SHP77 treated with DMSO at 0.1 percent for 48 hours (cell line): ENCODE measurements around the gene CDH13.

Experiments
- DNase-seq: peaks from one replicate; lab custom pipeline; 2025; lab: John Stamatoyannopoulos, UW

CDH13 gene

DNA sequence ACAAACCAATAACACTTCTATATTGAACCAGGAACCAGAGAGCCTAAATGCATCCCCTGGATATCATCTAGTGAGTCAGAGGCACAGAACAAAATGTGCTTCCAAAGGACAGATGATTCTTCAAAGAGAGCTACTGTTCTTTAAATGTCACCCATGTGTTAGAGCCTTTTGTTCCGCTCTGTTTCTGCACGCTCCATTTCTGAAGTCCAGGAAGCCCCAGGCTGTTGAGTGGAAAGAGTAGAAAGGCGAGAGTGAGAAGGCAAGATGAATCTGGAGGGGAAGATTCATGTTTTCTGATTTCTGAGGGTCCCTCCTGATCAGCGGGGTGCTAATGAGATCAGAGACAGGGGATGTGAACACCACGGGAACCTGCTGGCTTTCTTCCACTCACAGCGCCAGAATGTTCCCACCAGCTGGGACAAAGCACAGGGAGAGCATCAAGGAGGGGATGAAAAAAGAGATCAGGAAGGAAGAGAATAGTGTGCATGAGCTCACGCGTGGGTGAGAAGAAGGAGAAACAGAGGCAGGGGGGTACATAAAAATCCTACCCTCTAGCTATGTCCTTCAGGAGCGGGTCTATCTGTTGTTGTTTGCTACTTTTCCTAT lies 621.1 kb downstream of the CDH13 start:
- DNase-seq: no peak

DNA sequence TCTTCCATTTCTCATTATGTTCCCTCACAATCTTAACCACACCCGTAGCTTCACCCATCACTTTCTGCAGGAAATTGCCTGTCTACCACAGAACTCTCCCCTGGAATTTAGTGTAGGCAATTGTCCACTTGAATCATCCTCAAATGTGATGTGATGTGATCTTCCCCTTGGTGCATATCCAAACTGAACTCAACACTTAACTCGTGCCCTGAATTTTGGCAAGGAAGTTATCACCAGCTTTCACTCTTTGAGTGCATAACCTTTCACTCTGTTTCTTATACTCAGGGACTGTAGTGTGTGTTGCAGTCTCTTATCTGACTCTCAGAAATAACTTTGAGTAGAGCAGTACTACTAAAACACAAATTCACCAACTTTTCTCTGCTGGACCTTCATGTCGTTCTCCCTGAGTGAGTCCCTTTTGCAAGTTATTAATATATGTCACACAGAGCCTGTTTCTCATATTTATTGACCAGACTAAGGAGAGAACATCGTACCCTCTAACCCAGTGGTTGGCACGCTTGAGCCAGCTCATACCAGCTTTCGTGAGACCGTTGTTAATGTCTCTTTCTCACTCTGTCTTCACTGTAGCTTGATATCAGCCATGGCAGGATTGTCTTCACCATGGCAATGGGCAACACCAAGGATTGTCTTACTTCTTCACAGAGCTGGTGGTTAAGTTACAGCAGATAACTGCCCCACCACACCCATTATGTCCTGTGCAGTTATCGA lies 622.1 kb downstream of the CDH13 start:
- DNase-seq: no peak

DNA sequence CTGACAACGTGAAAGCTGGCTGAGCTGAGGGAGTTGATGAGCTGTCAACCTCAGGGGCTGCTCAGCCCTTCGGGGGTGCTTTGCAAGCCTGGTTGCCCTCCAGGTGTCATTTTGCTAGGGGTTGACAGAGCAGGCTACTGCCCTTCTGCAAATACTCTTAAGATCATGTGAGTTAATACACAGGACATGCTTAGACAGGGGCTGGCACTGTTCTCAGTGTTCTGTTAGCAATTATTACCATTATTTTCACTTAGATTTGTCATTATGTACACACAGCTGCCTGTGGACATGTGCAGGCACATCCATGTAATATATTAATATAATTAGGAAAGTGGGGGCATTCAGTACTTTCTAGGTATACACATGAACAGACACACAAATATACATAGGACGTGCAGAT lies 626.8 kb downstream of the CDH13 start:
- no peak for DNase-seq

DNA sequence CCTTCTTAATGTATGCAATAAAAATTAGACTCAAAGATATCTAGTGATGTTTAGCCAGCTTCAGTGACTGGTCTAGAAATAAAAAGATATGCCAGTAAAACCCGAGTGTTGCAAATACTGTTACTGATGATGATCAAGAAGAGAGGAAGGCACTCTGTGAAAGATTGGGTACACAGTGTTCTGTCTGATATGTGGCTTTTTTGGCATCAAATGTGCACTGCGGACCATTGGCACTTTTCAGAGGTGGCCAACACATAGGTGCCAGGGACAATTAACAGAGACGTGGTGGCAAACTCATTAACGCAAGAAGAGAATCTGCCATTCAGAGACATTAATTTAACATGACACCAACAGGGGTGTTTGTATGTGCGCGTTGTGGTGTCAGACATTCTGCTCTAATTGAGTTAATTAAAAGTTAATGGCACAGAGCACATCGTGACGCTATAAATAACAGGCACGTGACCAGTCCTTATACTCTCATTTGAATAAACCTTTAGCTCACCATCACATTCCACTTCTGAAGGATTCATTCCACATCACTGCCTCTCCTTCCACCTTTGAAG lies 631.7 kb downstream of the CDH13 start:
- DNase-seq: no peak

DNA sequence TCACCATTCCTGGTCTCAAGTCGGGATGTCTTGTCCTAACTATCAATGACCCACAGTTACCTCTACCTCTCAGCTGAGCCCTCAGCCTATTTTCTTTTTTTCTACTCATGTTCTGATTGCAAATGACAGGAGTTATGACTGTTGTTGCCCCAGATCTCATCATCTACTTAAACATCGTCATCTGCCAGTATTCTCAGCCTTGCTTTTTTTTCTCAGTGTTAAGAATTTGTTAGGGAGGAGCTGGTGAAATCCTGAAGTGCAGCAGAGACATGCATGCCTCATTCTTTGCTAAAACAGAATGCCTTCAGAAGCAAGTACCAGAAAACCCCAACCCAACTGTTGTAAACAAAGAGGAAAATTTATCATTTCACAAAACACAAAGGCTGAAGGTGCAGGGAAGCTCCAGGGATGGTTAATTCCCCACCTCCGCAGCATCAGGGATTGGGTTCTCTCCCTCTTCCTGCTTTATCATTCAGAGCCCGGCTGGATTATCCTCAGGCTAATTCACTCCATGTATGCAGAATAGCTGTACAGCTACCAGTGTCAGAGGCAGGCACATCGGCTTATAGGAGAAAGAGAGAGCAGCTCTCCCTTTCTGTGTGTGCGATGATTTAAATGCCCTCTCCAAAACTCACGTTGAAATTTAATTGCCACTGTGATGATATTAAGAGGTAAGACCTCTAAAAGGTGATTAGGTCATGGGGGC lies 640.2 kb downstream of the CDH13 start:
- no peak for DNase-seq

DNA sequence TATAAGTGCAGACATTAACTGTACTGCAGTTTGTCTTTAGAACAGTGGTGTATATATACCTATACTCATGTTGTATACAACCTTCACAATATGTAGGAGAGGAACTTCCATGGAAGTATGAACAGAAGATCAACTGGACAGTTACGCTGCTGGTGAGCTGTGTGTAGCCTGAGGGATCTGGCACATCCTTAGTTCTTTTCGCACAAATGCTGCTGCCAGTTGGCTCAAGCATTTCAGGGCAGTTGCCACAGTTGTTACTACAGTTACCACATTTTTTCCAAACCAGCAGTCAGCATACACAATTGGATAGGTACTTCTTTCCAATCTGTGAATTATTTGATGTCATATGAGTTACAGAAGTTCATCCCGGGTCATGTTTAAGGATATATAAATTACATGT lies 641.4 kb downstream of the CDH13 start:
- no peak for DNase-seq

DNA sequence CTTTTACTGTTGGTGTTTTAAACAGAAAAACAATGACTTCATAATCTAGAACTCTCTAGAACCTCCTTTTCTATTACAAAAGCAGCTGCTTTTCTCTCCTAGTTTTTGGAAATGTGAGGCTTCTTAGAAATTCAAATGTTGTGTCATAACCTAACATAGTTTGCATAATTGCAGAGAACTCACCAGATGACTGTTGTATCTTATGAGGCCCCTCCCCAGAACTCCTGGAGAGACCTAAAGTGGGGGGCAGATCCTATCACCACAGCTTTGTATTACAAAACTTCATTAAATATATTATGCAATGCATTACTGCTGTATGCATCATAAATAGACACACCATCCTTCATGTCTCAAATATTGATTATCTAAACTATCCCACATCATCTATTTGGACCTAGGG lies 642.3 kb downstream of the CDH13 start:
- DNase-seq: no peak

DNA sequence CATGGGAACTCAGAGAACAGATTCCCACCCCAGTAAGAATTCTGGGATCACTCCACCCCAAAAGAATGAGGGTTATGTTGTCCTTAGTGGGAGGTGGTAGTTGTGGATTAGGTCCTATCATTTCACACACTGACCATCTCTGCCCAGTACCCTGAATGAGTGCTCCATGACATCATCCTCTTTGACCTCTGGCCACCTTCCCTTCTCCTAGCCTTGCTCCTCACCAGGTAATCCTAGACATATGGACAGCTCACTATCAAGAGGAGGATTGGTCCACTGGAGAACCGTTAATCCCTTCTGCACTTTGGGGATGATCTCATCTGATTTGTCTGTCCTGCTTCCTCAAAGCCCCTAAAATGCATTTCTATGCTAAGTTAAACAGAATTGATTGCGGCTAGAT lies 642.8 kb downstream of the CDH13 start:
- DNase-seq: no peak

DNA sequence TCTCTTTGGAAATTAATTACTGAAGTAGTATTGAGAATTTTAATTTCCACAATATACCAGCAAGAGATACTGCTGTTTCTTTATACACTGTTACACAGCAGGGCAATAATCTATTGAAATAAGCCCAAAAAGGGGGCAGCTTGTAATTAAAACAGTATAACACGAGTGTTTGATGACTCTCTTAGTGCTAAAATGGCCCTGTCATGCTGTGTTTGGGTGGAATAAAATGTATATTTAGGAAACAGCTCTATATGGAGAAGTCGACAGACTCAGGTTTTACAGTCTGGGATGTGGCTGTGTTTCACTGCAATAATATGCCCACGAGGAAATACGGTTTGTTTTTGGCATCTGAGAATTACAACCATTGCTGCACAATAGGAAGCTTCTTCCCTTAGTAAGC lies 643.3 kb downstream of the CDH13 start:
- no peak for DNase-seq

DNA sequence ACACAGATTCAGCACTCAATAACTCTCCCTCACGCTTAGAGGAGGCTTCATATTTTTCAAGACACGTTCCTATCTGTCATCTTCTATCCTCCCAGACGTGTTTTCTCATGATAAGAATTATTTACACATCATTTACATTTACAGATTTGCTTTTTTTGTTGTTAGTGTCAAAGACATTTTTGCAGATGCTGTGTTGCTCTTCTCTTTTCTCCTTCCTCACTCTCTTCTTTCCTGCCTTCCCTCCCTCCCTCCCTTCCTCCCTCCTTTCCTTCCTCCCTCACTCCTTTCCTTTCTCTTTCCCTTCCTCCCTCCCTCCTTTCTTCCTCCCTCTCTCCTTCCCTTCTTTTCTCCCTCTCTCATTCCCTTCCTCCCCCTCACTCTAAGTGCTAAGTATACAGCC lies 643.9 kb downstream of the CDH13 start:
- no peak for DNase-seq

DNA sequence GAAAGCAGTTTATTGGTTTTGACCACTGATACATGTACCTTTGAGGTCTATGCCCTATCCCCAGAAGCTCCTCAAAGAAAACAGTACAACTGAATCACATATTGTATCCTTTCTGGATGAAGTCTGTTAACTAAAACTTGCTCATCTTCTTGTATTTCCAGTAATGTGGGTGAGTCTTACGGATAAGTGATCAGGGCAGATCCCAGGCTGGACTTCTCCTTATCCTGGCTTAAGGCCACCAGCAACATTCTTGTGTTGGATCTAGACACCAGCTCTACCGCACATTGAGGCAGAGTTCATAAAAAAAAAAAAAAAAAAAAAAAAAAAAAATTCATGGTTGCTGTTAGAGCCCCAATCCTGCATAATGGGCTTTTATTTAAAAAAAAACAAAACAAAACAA lies 644.4 kb downstream of the CDH13 start:
- DNase-seq: no peak

DNA sequence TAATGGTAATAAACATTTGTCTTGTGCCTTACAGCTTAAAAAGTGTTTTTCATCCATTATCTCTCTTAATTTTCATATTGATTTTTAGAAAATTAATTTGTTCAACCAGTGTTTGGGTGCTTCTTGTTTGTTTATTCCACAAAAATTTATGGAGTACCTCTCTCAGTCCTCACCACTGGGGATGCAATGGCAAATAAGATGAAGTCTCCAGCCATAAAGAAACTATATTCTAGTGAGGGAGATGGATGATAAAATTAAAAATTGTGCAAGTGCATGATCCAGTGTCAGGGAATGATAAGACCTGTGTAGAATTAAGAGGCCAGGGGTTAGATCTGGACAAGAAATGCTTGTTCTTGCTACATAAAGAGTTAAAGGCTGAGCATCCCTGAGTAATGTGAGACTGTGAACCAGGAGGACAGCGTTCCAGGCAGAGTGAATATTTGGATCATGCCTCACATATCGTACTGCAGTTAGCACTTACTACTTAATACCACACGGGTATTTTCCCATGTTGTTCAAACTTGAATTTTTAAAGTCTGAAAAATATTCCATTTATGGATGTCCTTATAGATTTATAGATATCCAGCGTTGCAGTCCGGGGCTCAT lies 645.3 kb downstream of the CDH13 start:
- no peak for DNase-seq

DNA sequence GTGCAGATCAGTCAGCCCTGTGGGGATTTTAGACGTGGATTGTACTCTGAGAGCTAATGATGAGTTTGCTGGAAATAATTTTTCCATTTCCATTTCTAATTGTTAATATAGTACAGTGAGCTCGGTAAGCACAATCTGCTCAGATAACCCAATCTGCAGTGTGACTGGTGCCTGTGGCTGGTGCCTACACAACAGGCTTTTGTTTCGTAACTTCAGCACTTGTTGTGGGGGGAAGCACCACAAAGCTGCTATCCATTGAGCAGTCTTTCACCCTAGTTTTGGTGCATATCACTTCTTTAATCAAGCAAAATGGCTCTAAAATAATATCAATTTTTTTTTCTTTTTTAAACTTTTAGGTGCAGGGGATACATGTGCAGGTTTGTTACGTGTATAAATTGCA lies 646.1 kb downstream of the CDH13 start:
- no peak for DNase-seq

DNA sequence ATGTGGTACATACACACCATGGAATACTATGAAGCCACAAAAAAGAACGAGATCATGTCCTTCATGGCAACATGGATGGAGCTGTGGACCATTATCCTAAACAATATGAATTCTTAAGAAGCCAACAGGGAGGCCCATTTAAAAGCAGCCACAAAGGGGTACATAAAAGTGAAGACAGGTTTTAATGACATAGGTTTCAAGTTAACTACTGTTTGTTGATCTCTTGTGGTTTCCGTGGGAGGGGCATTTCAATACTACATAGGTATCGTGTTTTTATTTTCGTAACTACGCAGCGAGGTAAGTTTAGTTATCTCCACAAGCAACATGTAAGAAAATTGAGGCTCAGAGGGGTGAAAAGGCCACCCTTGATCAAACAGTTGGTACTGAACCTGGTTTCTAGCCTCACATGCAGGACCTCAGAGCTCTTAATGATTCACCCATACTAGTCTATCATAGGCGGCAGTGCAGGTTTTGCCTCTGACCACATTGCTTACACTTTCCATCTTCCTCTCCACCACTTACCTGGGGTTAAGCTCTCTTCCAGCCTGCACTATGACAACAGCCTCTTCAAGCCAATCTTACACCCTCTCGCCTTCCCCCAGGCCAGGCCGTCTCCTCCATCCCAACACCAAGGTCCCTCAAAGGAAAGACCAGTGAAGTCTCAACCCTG lies 646.9 kb downstream of the CDH13 start:
- no peak for DNase-seq

DNA sequence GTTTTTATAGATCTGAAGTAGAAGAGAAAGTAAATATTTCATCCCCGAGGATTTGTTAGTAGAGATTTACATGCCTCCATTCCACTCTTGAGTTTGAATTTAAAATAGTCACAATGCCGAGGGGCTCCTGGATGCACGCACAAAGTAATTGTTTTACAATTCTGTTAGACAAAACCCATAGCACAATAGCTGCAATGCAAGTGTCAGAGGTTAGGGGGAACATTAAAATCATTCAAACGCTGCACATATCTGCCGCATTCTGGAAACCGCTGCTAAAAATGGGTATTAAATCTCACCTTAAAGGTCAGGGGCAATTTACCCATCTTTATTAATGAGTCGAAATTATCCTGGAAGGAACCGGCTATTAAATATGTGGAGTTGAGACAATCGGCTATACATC lies 652.5 kb downstream of the CDH13 start:
- DNase-seq: no peak

DNA sequence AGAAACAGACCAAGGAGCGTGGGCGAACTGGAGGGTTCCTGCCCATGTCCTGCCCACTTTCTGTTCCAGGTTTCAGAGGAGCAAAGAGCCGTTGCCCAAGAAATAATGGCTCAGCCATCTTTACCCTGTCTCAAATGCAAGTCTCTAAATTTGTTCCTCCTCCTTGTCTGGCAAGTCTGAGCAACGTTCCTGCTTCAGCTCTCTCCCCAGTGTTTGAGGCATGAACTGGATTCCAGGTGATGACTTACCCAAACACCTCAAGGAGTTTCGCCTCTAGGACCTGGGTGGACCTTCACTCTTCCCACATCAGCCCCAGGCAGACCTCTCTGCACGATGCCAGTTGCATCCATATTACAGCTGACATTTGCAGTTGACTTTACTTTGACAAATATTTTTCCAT lies 659.2 kb downstream of the CDH13 start:
- DNase-seq: no peak

DNA sequence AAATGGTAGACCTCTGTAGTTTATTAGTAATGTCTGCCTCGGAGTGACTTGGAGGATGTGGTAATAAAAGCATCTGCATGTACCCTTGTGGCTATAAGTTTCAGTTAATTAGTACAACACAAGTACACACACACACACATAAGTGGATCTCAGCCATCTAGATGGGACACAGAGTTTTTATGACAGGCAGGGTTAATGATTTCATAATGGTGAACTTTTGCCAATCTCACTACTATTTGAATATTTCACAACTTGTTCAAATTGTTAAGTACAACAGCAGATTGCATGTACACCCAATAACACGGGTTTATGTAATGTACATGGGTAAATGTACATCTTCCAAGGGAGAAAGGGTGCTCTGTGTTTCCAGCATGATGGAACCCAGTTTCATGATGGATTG lies 669.7 kb downstream of the CDH13 start:
- DNase-seq: no peak

DNA sequence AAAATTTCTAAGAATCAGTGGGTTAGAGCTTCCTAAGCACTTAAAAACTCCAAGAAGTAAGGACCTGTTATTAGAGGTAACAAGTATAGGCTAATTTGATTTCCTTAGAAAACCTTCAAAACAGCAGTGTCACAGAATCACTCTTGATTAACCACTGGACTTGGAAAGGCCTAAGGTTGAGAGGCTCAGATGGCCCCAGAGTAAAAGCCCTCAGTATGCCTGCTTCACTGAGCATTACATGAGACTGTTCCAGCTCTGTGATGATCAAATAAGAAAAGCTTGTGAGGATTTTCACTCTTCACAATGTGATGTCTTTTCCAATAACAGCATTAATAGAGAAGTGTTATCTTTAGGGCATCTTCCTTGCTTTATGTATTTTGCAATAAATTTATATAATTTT lies 671.8 kb downstream of the CDH13 start:
- DNase-seq: no peak

DNA sequence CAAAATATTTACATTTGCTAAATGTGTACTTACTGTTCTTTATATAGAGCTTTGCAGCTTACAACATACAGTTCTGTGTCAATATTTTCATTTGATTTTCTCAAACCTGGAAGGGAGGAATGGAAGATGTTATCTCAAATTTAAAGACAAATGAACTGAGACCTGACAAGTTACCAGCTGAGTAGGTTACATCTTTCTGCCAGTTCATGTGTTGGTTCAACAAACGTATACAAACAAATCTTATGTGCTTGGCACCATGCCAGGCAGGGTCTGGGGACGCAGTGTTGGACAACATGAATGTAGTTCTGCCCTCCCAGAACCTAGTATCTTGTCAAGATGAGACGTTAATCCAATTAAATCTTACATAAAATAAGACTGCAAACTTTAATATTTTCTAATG lies 673.6 kb downstream of the CDH13 start:
- no peak for DNase-seq

DNA sequence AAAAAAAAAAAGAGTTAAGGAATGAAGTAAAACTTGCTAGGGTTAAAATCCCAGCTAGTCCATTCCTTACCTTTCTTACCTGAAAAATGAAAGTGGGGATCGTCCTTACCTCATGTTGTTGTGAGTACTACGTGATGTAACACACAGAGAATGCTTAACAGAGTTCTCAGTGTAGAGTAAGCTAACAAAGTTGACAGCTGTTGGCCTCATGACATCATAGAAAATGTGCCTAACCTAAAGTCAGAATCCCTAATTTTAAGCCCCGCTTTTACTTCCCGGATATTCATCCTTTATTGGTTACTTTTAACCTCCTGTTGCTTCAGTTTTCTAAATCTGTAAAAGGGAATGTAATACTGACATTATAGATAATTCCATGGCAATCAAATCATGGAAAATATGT lies 675.2 kb downstream of the CDH13 start:
- DNase-seq: no peak

DNA sequence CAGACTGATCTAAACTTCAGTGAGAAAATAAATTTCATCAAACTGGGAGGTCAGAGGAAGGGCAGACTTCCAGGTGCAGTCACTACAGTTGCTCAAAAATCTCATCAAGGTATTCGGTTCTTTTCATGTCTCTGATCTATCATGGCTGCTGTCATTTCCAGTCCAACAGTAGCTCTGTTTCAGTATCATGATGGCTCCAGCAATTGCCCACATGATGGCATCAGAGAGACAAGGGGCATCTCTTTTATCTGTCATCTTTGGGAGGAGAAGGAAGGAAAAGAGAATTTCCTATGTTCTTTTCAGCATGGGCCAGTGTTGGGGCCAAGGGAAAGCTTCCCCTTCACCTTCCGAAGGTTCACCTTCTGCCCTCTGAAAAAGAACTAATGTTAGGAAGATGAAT lies 676.1 kb downstream of the CDH13 start:
- DNase-seq: no peak

DNA sequence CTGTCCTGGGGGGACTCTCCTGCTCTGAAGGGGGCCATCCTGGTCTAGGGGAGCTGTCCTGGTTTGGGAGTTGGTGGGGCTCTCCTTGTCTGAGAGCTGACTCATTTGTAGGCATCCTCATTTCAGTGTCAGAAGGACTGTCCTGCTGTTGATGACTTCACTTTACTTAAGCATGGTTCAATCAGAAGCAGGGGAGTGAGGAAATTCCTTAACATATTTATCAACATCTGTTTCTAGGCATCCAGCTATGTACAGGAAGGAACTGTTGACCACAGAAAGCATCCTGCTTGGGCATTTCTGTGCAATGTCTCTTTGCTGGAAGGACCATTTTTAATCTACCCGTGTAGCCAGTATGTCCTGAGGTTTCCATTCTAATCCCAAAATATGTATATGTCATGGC lies 678.3 kb downstream of the CDH13 start:
- DNase-seq: no peak
